K562 (cell line): ENCODE data around the gene WFIKKN2. TPM values are rescaled to one million over a fixed set of nuclear protein-coding genes. Genes with fewer than 3 reads are reported as not detected.

Experiments used
- DPF2 ChIP-seq: fragments of 450-650 bp; IDR thresholded peaks from 2 replicates; pipeline ENCODE4 v1.6.1; 2016
- E2F4 ChIP-seq: sonication (generic); formaldehyde crosslinking; IDR thresholded peaks from 2 replicates; pipeline ENCODE4 v1.8.0; 2022; ENCODE audit warnings: mild to moderate bottlenecking, low read depth, missing genetic modification reagents
- FUS ChIP-seq: fragments of 200-400 bp; formaldehyde crosslinking; optimal IDR thresholded peaks from 2 replicates; pipeline ENCODE3; 2017; ENCODE audit warnings: low read depth, low read length
- HNRNPLL ChIP-seq: fragments of 200-400 bp; formaldehyde crosslinking; IDR thresholded peaks from 2 replicates; pipeline ENCODE4 v1.6.1; 2017; ENCODE audit warnings: low read length, low read depth, mild to moderate bottlenecking; ENCODE audit not compliant: poor library complexity, severe bottlenecking
- TCF3 ChIP-seq: sonication (generic); formaldehyde crosslinking; IDR thresholded peaks from 2 replicates; pipeline ENCODE4 v1.4.0; 2020; ENCODE audit warnings: mild to moderate bottlenecking, missing genetic modification reagents
- ZFX ChIP-seq: sonication (generic); formaldehyde crosslinking; IDR thresholded peaks from 2 replicates; pipeline ENCODE4 v1.8.0; 2022; ENCODE audit warnings: mild to moderate bottlenecking, missing genetic modification reagents, moderate library complexity
- ZNF12 ChIP-seq: sonication (generic); formaldehyde crosslinking; IDR thresholded peaks from 2 replicates; pipeline ENCODE4 v1.4.0; 2020; ENCODE audit warnings: mild to moderate bottlenecking, missing genetic modification reagents
- polyA plus RNA-seq, 8 experiments: library from polyadenylated mRNA; depleted of rRNA in 4 of 8; stranded (reverse) in 5 of 8; unstranded in 3 of 8; fragments of >200 nt; fragmentation: Nextera tagmentation in 2 of 8; fragmentation: Illumina TruSeq in 1 of 8; extraction: Ambion mirVana in 2 of 8; extraction: Trizol in 1 of 8; gene quantifications; 2 replicates each; pipeline versions ENCODE4 v1.2.1 to v1.2.3, GENCODE V29; 2011 to 2014; ENCODE audit warnings: inconsistent platforms in 1 of 8, missing spikeins in 1 of 8
- total RNA-seq, 7 experiments: library from RNA; depleted of rRNA in 6 of 7; stranded (reverse); fragments of >200 nt in 6 of 7; fragmentation: Illumina TruSeq in 2 of 7; extraction: Trizol in 2 of 7; gene quantifications; 2 replicates each; pipeline versions ENCODE4 v1.2.1 to v1.2.3, GENCODE V29; 2011 to 2021; ENCODE audit warnings: low replicate concordance in 1 of 7
- TF ChIP-seq, protein P1 (sequence below): sonication (generic); formaldehyde crosslinking; IDR thresholded peaks from 2 replicates; pipeline ENCODE4 v1.8.1; 2023; ENCODE audit warnings: mild to moderate bottlenecking, missing genetic modification reagents
- TF ChIP-seq, protein P2 (sequence below), 2 experiments: fragments of 450-650 bp; conservative IDR thresholded peaks; 2 replicates each; pipeline ENCODE4 v1.6.1; 2017; ENCODE audit warnings: mild to moderate bottlenecking in 2 of 2, moderate library complexity in 2 of 2

WFIKKN2 gene
- total and polyA plus RNA-seq, 9 of the 15 experiments (the other 6 are each of a cell fraction or from before 2014, with no cell fraction given) = 0.07 TPM; not detected in 8

GRCh38 chr17:50865060-50865867, 29.9 kb downstream of the WFIKKN2 start (continued):
- TF ChIP-seq, protein P1, sequence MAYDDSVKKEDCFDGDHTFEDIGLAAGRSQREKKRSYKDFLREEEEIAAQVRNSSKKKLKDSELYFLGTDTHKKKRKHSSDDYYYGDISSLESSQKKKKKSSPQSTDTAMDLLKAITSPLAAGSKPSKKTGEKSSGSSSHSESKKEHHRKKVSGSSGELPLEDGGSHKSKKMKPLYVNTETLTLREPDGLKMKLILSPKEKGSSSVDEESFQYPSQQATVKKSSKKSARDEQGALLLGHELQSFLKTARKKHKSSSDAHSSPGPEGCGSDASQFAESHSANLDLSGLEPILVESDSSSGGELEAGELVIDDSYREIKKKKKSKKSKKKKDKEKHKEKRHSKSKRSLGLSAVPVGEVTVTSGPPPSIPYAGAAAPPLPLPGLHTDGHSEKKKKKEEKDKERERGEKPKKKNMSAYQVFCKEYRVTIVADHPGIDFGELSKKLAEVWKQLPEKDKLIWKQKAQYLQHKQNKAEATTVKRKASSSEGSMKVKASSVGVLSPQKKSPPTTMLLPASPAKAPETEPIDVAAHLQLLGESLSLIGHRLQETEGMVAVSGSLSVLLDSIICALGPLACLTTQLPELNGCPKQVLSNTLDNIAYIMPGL (CRISPR knock-in tag) = no peak
- no peak for TF ChIP-seq E2F4 (CRISPR knock-in tag)
- TF ChIP-seq, protein P2, sequence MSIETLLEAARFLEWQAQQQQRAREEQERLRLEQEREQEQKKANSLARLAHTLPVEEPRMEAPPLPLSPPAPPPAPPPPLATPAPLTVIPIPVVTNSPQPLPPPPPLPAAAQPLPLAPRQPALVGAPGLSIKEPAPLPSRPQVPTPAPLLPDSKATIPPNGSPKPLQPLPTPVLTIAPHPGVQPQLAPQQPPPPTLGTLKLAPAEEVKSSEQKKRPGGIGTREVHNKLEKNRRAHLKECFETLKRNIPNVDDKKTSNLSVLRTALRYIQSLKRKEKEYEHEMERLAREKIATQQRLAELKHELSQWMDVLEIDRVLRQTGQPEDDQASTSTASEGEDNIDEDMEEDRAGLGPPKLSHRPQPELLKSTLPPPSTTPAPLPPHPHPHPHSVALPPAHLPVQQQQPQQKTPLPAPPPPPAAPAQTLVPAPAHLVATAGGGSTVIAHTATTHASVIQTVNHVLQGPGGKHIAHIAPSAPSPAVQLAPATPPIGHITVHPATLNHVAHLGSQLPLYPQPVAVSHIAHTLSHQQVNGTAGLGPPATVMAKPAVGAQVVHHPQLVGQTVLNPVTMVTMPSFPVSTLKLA (conservative IDR thresholded peaks at IDR 0.05) = 0 out of 4 replicates have a peak, but pooled peaks of 1 of the 2 experiments have one; percentile 33
- no peak for TF ChIP-seq FUS
- no peak for TF ChIP-seq HNRNPLL
- TF ChIP-seq TCF3 (CRISPR knock-in tag) = no peak
- TF ChIP-seq DPF2 = peak; percentile 37
- no peak for TF ChIP-seq ZNF12 (CRISPR knock-in tag)
- TF ChIP-seq ZFX = peak; percentile 69
